Breast epithelium (tissue), 3 donors: ENCODE results near the gene CPSF4.

Experiments used
- POLR2A ChIP-seq: fragments of 450-650 bp; IDR thresholded peaks from one replicate; pipeline ENCODE4 v1.6.1; 2016; ENCODE audit warnings: antibody characterized with exemption, mild to moderate bottlenecking, moderate library complexity
- TF ChIP-seq, protein P1 (sequence below), 3 donors: fragments of 450-650 bp; IDR thresholded peaks; one replicate each; pipeline ENCODE4 v1.5.1; 2016 to 2017; ENCODE audit warnings: antibody characterized with exemption in 3 of 3, mild to moderate bottlenecking in 3 of 3, moderate library complexity in 3 of 3

DNA sequence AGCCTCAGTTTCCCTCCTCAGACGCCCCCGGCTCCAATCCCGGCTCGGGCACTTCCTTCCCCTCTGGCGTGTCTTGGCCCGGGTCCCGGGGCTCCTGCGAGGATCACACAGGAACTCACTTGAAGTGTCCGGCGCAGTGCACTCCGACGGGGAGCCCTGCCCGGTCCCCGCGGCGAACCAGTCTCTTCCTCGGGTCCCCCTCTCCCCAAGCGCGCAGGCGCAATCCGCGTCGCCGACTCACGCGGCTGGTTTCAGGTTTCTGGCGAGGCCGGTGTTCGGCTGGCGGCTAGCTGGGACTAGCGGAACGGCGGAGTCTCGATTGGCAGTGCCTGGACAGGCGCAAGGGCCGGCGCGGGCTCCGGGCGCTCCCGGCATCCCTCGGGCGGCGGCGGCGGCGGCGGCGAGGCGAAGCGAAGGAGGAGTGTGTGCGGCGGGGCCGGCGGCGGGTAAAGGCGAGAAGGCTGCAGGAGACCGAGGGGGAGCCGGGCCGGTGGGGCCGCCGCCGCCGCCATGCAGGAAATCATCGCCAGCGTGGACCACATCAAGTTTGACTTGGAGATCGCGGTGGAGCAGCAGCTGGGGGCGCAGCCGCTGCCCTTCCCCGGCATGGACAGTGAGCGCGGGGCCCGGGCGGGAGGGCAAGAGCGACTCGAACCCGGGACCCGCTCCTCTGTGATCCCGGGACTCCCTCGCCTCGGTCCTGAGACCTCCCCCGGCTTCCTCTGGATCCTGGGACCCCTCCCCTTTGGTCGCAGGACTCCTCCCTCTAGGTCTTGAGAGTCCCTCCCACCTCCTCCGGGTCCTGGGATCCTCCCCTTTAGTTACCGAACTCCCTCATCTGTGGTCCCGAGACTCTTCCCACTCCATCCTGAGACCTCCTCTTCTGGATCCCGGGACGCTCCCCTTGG is at the start of gene CPSF4, which contains the start of gene PTCD1:
- TF ChIP-seq, protein P1, sequence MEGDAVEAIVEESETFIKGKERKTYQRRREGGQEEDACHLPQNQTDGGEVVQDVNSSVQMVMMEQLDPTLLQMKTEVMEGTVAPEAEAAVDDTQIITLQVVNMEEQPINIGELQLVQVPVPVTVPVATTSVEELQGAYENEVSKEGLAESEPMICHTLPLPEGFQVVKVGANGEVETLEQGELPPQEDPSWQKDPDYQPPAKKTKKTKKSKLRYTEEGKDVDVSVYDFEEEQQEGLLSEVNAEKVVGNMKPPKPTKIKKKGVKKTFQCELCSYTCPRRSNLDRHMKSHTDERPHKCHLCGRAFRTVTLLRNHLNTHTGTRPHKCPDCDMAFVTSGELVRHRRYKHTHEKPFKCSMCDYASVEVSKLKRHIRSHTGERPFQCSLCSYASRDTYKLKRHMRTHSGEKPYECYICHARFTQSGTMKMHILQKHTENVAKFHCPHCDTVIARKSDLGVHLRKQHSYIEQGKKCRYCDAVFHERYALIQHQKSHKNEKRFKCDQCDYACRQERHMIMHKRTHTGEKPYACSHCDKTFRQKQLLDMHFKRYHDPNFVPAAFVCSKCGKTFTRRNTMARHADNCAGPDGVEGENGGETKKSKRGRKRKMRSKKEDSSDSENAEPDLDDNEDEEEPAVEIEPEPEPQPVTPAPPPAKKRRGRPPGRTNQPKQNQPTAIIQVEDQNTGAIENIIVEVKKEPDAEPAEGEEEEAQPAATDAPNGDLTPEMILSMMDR (IDR thresholded peaks at IDR 0.05), result no peak
- TF ChIP-seq POLR2A, result no peak
